Left lung (tissue), 10 donors: ENCODE measurements around the gene LAMA5. TPM values are rescaled to one million over a fixed set of nuclear protein-coding genes. Genes with fewer than 3 reads are reported as not detected.

Experiments
- ATAC-seq: fragments of 200-7000 bp; cut with Tn5 transposase; one replicate; pipeline ENCODE4 v1.9.1; 2020; ENCODE audit warnings: moderate library complexity
- DNase-seq, 4 donors: peaks; one replicate each; pipeline ENCODE4 v3.0.0-alpha.2; 2013 to 2020
- H3K27ac ChIP-seq, 2 donors: fragments of 200-600 bp; sonication (generic) in 1 of 2; one replicate each; pipeline versions ENCODE4 v1.5.0 to v1.8.0; 2020 to 2021
- H3K27me3 ChIP-seq, 2 donors: fragments of 200-600 bp; sonication (generic) in 1 of 2; one replicate each; pipeline versions ENCODE4 v1.5.0 to v1.8.0; 2020 to 2021
- H3K36me3 ChIP-seq, 2 donors: fragments of 200-600 bp; sonication (generic) in 1 of 2; one replicate each; pipeline versions ENCODE4 v1.5.0 to v1.8.0; 2020 to 2021
- H3K4me1 ChIP-seq, 2 donors: fragments of 200-600 bp; one replicate each; pipeline ENCODE4 v1.8.0; 2021
- H3K4me3 ChIP-seq, 2 donors: fragments of 200-600 bp; sonication (generic) in 1 of 2; one replicate each; pipeline versions ENCODE4 v1.5.0 to v1.8.0; 2020 to 2021; ENCODE audit warnings: mild to moderate bottlenecking in 1 of 2
- H3K9me3 ChIP-seq, 2 donors: fragments of 200-600 bp; sonication (generic) in 1 of 2; one replicate each; pipeline versions ENCODE4 v1.5.0 to v1.8.0; 2020 to 2021
- CTCF ChIP-seq, 2 donors: fragments of 200-600 bp; sonication (generic) in 1 of 2; IDR thresholded peaks; one replicate each; pipeline versions ENCODE4 v1.5.0 to v1.8.0; 2021; ENCODE audit warnings: antibody characterized with exemption in 2 of 2
- intact Hi-C, 2 donors: fragments of 100-400 bp; cut with DNase I; formaldehyde crosslinking; loops; one replicate each; pipeline versions ENCODE4 v1.11.2 to v1.14.2; 2022
- polyA plus RNA-seq, 6 donors: library from polyadenylated mRNA; unstranded; fragments of 120-200 nt; gene quantifications; one replicate each; pipeline ENCODE4 v1.2.1, GENCODE V29; 2013; ENCODE audit not compliant: insufficient read length in 6 of 6
- total RNA-seq, 2 donors: library from RNA; stranded (reverse); fragmentation: NEBNext Ultra II Directional; extraction: Animal tissue kit (Norgen Biotek cat#: 25700); gene quantifications; one replicate each; pipeline ENCODE4 v1.2.1, GENCODE V29; 2021
- donor health status: DM: no; HTN: yes; CAD: no.
- donor health status: DM: no; HTN: no; CAD: no.

LAMA5 gene
- total and polyA plus RNA-seq, 8 donors: 123 to 267 (median 158) TPM

GRCh38 chr20:62267543-62267942 is 99.6 kb downstream of the LAMA5 start:
- H3K36me3 ChIP-seq: peaks cover 0 to 84% of the 10 kb centered on the region in 2 donors
- ATAC-seq (no peak), DNase-seq (no peak)
- TF ChIP-seq CTCF (IDR thresholded peaks at IDR 0.05): no peak
- intact Hi-C loops: no loop called here
- no peaks in the 10 kb centered on the region for H3K27me3 ChIP-seq
- H3K4me1 ChIP-seq: no peaks in the 10 kb centered on the region
- H3K4me3 ChIP-seq: no peak overlapping the region
- H3K27ac ChIP-seq: no peak overlapping the region
- peaks cover 0 to 3% of the 10 kb centered on the region in 2 donors for H3K9me3 ChIP-seq

- Histone ChIP-seq H3K4me3 (no peak overlapping the region), H3K9me3 (peaks cover 0 to 3% of the 10 kb centered on the region in 2 donors), H3K27ac (no peak overlapping the region), H3K4me1 (no peaks in the 10 kb centered on the region), H3K27me3 (no peaks in the 10 kb centered on the region), H3K36me3 (peaks cover 0 to 84% of the 10 kb centered on the region in 2 donors)
- DNase-seq: no peak
- no peak for TF ChIP-seq CTCF (IDR thresholded peaks at IDR 0.05)
- intact Hi-C loops: no loop called here
- ATAC-seq: no peak
Measured at GRCh38 chr20:62266851-62267250, 100.3 kb downstream of the LAMA5 start.

GRCh38 chr20:62266340-62266739 is 100.8 kb downstream of the LAMA5 start:
- Histone ChIP-seq H3K9me3 (peaks cover 0 to 3% of the 10 kb centered on the region in 2 donors), H3K4me3 (no peak overlapping the region), H3K36me3 (peaks cover 0 to 84% of the 10 kb centered on the region in 2 donors), H3K4me1 (no peaks in the 10 kb centered on the region), H3K27ac (no peak overlapping the region), H3K27me3 (no peaks in the 10 kb centered on the region)
- intact Hi-C loops: no loop called here
- DNase-seq: no peak
- no peak for ATAC-seq
- TF ChIP-seq CTCF (IDR thresholded peaks at IDR 0.05): no peak

- Histone ChIP-seq H3K27ac (no peak overlapping the region), H3K9me3 (peaks cover 0 to 3% of the 10 kb centered on the region in 2 donors), H3K4me1 (no peaks in the 10 kb centered on the region), H3K4me3 (no peak overlapping the region), H3K27me3 (no peaks in the 10 kb centered on the region), H3K36me3 (peaks cover 0 to 90% of the 10 kb centered on the region in 2 donors)
- DNase-seq: no peak
- no peak for TF ChIP-seq CTCF (IDR thresholded peaks at IDR 0.05)
- no peak for ATAC-seq
- intact Hi-C loops: no loop called here
Measured at GRCh38 chr20:62265365-62265764, 101.7 kb downstream of the LAMA5 start.

- DNase-seq (no peak), ATAC-seq (no peak)
- H3K27ac ChIP-seq: no peak overlapping the region
- H3K9me3 ChIP-seq: peaks cover 0 to 3% of the 10 kb centered on the region in 2 donors
- no peaks in the 10 kb centered on the region for H3K4me1 ChIP-seq
- no peak for TF ChIP-seq CTCF (IDR thresholded peaks at IDR 0.05)
- no peaks in the 10 kb centered on the region for H3K27me3 ChIP-seq
- H3K36me3 ChIP-seq: peaks cover 0 to 92% of the 10 kb centered on the region in 2 donors
- intact Hi-C loops: no loop called here
- H3K4me3 ChIP-seq: no peak overlapping the region
Measured at GRCh38 chr20:62263396-62263795, 103.7 kb downstream of the LAMA5 start.
